A549 (cell line): ENCODE results near the gene SLC5A3. TPM values are rescaled to one million over a fixed set of nuclear protein-coding genes. Genes with fewer than 3 reads are reported as not detected.

ENCODE experiments used
- ATAC-seq, 2 experiments: fragments of 200-7000 bp in 1 of 2; fragments of >200 bp in 1 of 2; cut with Nextera tagmentation in 1 of 2; cut with Tn5 transposase in 1 of 2; 3 replicates each; pipeline versions ENCODE4 v1.8.0 to v1.9.1; 2018 to 2020; ENCODE audit warnings: mild to moderate bottlenecking in 1 of 2, moderate library complexity in 1 of 2
- CTCF ChIA-PET: fragments of 300-600 bp; sonication (Branson Sonifier 250); formaldehyde crosslinking; extraction: SDS; loops from one replicate; lab custom pipeline; 2021; ENCODE audit warnings: antibody characterized with exemption, inconsistent platforms; lab: Yijun Ruan, JAX
- POLR2A ChIA-PET: fragments of 350-600 bp; formaldehyde crosslinking; extraction: SDS; loops from one replicate; lab custom pipeline; 2021; ENCODE audit warnings: antibody characterized with exemption, inconsistent platforms; lab: Yijun Ruan, JAX
- DNase-seq, 2 experiments: peaks; one replicate each; pipeline versions ENCODE4 v3.0.0 to v3.0.0-alpha.2; 2011 to 2016; ENCODE audit warnings: low read depth in 1 of 2, low spot score in 1 of 2
- FAIRE-seq: peaks from 2 replicates; lab custom pipeline; 2011; peaks lifted over from hg19 to GRCh38; lab: Jason Lieb, UNC
- H3K27ac ChIP-seq, 2 experiments: fragments of >200 bp; sonication (Bioruptor Twin); formaldehyde crosslinking; 3 replicates each; pipeline ENCODE4 v1.5.1; 2016 to 2017
- H3K4me1 ChIP-seq: fragments of >200 bp; sonication (Bioruptor Twin); formaldehyde crosslinking; 3 replicates; pipeline ENCODE4 v1.6.1; 2016
- H3K4me2 ChIP-seq: fragments of >200 bp; sonication (Bioruptor Twin); formaldehyde crosslinking; 3 replicates; pipeline ENCODE4 v1.6.1; 2016
- H3K4me3 ChIP-seq: fragments of >200 bp; sonication (Bioruptor Twin); formaldehyde crosslinking; 3 replicates; pipeline ENCODE4 v1.5.1; 2016
- H3K9me3 ChIP-seq: fragments of >200 bp; sonication (Bioruptor Twin); formaldehyde crosslinking; 3 replicates; pipeline ENCODE4 v1.6.1; 2016
- BCL3 ChIP-seq: fragments of >200 bp; sonication (Bioruptor Twin); formaldehyde crosslinking; IDR thresholded peaks from 3 replicates; pipeline ENCODE4 v1.6.1; 2016
- BHLHE40 ChIP-seq: IDR thresholded peaks from 2 replicates; pipeline ENCODE4 v1.6.1; 2012; ENCODE audit warnings: low read depth, low read length, inconsistent platforms
- CHD4 ChIP-seq: fragments of 200-600 bp; sonication (generic); IDR thresholded peaks from 2 replicates; pipeline ENCODE4 v1.6.1; 2016; ENCODE audit warnings: antibody characterized with exemption, mild to moderate bottlenecking, borderline replicate concordance
- CTCF ChIP-seq: fragments of >200 bp; sonication (Bioruptor Twin); formaldehyde crosslinking; IDR thresholded peaks from 3 replicates; pipeline ENCODE4 v1.5.1; 2016
- E2F6 ChIP-seq: IDR thresholded peaks from 2 replicates; pipeline ENCODE4 v1.6.1; 2012; ENCODE audit warnings: low read depth, borderline replicate concordance
- EHF ChIP-seq: fragments of 250-450 bp; sonication (Bioruptor Pico); IDR thresholded peaks from 2 replicates; pipeline ENCODE4 v1.5.0; 2020; ENCODE audit warnings: mild to moderate bottlenecking
- EHMT2 ChIP-seq: fragments of 200-600 bp; sonication (generic); IDR thresholded peaks from 2 replicates; pipeline ENCODE4 v1.6.1; 2016; ENCODE audit warnings: antibody characterized with exemption, low read depth, mild to moderate bottlenecking, moderate library complexity
- ELK1 ChIP-seq: fragments of 150-350 bp; IDR thresholded peaks from 2 replicates; pipeline ENCODE4 v1.6.1; 2014; ENCODE audit warnings: low read depth, mild to moderate bottlenecking, low read length
- ESRRA ChIP-seq: fragments of 150-350 bp; IDR thresholded peaks from 2 replicates; pipeline ENCODE4 v1.6.1; 2014; ENCODE audit warnings: mild to moderate bottlenecking, low read length, borderline replicate concordance
- FOSB ChIP-seq: fragments of 250-450 bp; sonication (Bioruptor Pico); IDR thresholded peaks from 2 replicates; pipeline ENCODE4 v1.5.0; 2020; ENCODE audit warnings: mild to moderate bottlenecking, moderate library complexity
- FOSL2 ChIP-seq, 2 experiments: fragments of 450-650 bp in 1 of 2; fragments of >200 bp in 1 of 2; sonication (Bioruptor Twin) in 1 of 2; formaldehyde crosslinking; IDR thresholded peaks; 2 replicates each; pipeline versions ENCODE4 v1.5.0 to v1.6.1; 2016 to 2020; ENCODE audit warnings: mild to moderate bottlenecking in 1 of 2, moderate library complexity in 1 of 2
- GATA3 ChIP-seq: IDR thresholded peaks from 2 replicates; pipeline ENCODE4 v1.6.1; 2012; ENCODE audit warnings: borderline replicate concordance
- HDAC2 ChIP-seq: fragments of 200-600 bp; sonication (generic); IDR thresholded peaks from 2 replicates; pipeline ENCODE4 v1.6.1; 2016
- HEYL ChIP-seq: fragments of 250-450 bp; sonication (Bioruptor Pico); IDR thresholded peaks from 2 replicates; pipeline ENCODE4 v1.8.0; 2021; ENCODE audit warnings: mild to moderate bottlenecking, moderate library complexity
- HMGXB4 ChIP-seq: fragments of 250-450 bp; sonication (Bioruptor Pico); IDR thresholded peaks from 2 replicates; pipeline ENCODE4 v1.5.0; 2021; ENCODE audit warnings: mild to moderate bottlenecking, moderate library complexity, borderline replicate concordance
- HOXB13 ChIP-seq: fragments of 250-450 bp; sonication (Bioruptor Pico); IDR thresholded peaks from 2 replicates; pipeline ENCODE4 v1.5.0; 2020; ENCODE audit warnings: low read depth, mild to moderate bottlenecking, moderate library complexity
- KDM5A ChIP-seq: fragments of 200-600 bp; sonication (generic); IDR thresholded peaks from 2 replicates; pipeline ENCODE4 v1.6.1; 2016; ENCODE audit warnings: antibody characterized with exemption, mild to moderate bottlenecking
- MAFK ChIP-seq: fragments of 450-650 bp; IDR thresholded peaks from 2 replicates; pipeline ENCODE4 v1.6.1; 2014; ENCODE audit not compliant: partially characterized antibody
- NFE2L2 ChIP-seq: fragments of 150-350 bp; conservative IDR thresholded peaks from 2 replicates; pipeline ENCODE4 v1.6.1; 2014; ENCODE audit warnings: low read length
- NR3C1 ChIP-seq: fragments of >200 bp; sonication (Bioruptor Twin); formaldehyde crosslinking; IDR thresholded peaks from 3 replicates; pipeline ENCODE4 v1.6.1; 2017
- PHF8 ChIP-seq: fragments of 200-600 bp; sonication (generic); IDR thresholded peaks from 2 replicates; pipeline ENCODE4 v1.6.1; 2016; ENCODE audit warnings: low read depth, mild to moderate bottlenecking, antibody characterized with exemption, moderate library complexity, borderline replicate concordance
- POLR2AphosphoS2 ChIP-seq: conservative IDR thresholded peaks from 2 replicates; pipeline ENCODE4 v1.6.1; 2012; ENCODE audit warnings: low read length, improper control_type of control experiment, inconsistent platforms
- RCOR1 ChIP-seq: fragments of 150-350 bp; IDR thresholded peaks from 2 replicates; pipeline ENCODE4 v1.6.1; 2014; ENCODE audit warnings: antibody characterized with exemption, low read length, low read depth
- SMC3 ChIP-seq: fragments of >200 bp; sonication (Bioruptor Twin); formaldehyde crosslinking; IDR thresholded peaks from 3 replicates; pipeline ENCODE4 v1.6.1; 2018; ENCODE audit warnings: inconsistent platforms
- TFCP2L1 ChIP-seq: fragments of 250-450 bp; sonication (Bioruptor Pico); IDR thresholded peaks from 2 replicates; pipeline ENCODE4 v1.5.0; 2021; ENCODE audit warnings: mild to moderate bottlenecking
- TP53 ChIP-seq: fragments of 250-450 bp; sonication (Bioruptor Pico); IDR thresholded peaks from 2 replicates; pipeline ENCODE4 v1.5.0; 2021; ENCODE audit warnings: mild to moderate bottlenecking, moderate library complexity
- USF2 ChIP-seq: fragments of 450-650 bp; IDR thresholded peaks from 2 replicates; pipeline ENCODE4 v1.6.1; 2014; ENCODE audit warnings: antibody characterized with exemption
- WGBS: methylation state at CpG from one replicate; pipeline ENCODE4 v1.1.6; 2017; ENCODE audit errors: missing lambda C conversion rate; 5-methylcytosine and 5-hydroxymethylcytosine counted together
- polyA plus RNA-seq, 4 experiments: library from polyadenylated mRNA; depleted of rRNA in 3 of 4; stranded (reverse); fragments of >200 nt; fragmentation: RNase III in 1 of 4; extraction: RNeasy Plus Mini Kit Qiagen cat#74134 plus additional on column Dnase treatment in 1 of 4; gene quantifications; 2 replicates in 3 of 4; 3 replicates in 1 of 4; pipeline ENCODE4 v1.2.3, GENCODE V29; 2011 to 2017

SLC5A3 gene
- polyA plus RNA-seq, 2 of the 4 experiments (the other 2 are of a cell fraction) = 7.2 to 7.7 TPM

GRCh38 chr21:34047835-34048234 lies 25.5 kb upstream of the SLC5A3 start:
- Histone ChIP-seq H3K27ac (no peak overlapping the region), H3K4me2 (no peak overlapping the region), H3K9me3 (no peaks in the 10 kb centered on the region), H3K4me1 (no peaks in the 10 kb centered on the region), H3K4me3 (no peak overlapping the region)
- no peak for ATAC-seq
- ChIA-PET CTCF (no interaction called here), POLR2A (no interaction called here)
- TF ChIP-seq MAFK (peak; percentile 32), CHD4 (no peak)
- DNase-seq = no peak
- no peak for FAIRE-seq

- POLR2A ChIA-PET = no interaction called here
- FAIRE-seq (no peak), ATAC-seq (no peak)
These were observed 21.2 kb upstream of the SLC5A3 start for GRCh38 chr21:34052171-34052570.

GRCh38 chr21:34054259-34054658 lies 19.1 kb upstream of the SLC5A3 start:
- ATAC-seq (no peak), DNase-seq (no peak), FAIRE-seq (no peak)
- 69% methylated on average over 4 of the region's 4 CpGs for WGBS
- Histone ChIP-seq H3K4me2 (no peak overlapping the region), H3K4me1 (no peaks in the 10 kb centered on the region), H3K4me3 (no peak overlapping the region), H3K9me3 (no peaks in the 10 kb centered on the region), H3K27ac (no peak overlapping the region)
- POLR2A ChIA-PET = no interaction called here
- CTCF ChIA-PET = interaction anchor here (1.1 kb wide), 1 partner anchor 10 kb away, joined by 3 read pairs; no protein-coding TSS in a partner anchor
- TF ChIP-seq TP53 = no peak
- no peak for TF ChIP-seq E2F6
- TF ChIP-seq USF2 = no peak
- no peak for TF ChIP-seq ESRRA
- no peak for TF ChIP-seq HMGXB4 (CRISPR knock-in tag)
- no peak for TF ChIP-seq FOSB
- TF ChIP-seq HDAC2 = no peak
- no peak for TF ChIP-seq SMC3
- no peak for TF ChIP-seq HEYL (CRISPR knock-in tag)
- no peak for TF ChIP-seq GATA3
- TF ChIP-seq PHF8 = no peak

More at GRCh38 chr21:34052171-34052570, 21.2 kb upstream of the SLC5A3 start:
- 70% methylated on average over 5 of the region's 5 CpGs for WGBS
- H3K27ac ChIP-seq = no peak overlapping the region
- no peak for TF ChIP-seq POLR2AphosphoS2
- no peak for TF ChIP-seq BCL3
- TF ChIP-seq RCOR1 = no peak
- TF ChIP-seq CTCF = no peak
- TF ChIP-seq NR3C1 = no peak
- TF ChIP-seq GATA3 = no peak
- no peak for TF ChIP-seq EHMT2
- no peak for TF ChIP-seq FOSL2 (IDR thresholded peaks at IDR 0.05)
- no peak for TF ChIP-seq FOSL2 (CRISPR knock-in tag; IDR thresholded peaks at IDR 0.05)
- no peak for TF ChIP-seq KDM5A
- TF ChIP-seq FOSB = no peak
- TF ChIP-seq BHLHE40 = no peak
- TF ChIP-seq TFCP2L1 (CRISPR knock-in tag) = no peak
- no peak for TF ChIP-seq HOXB13 (CRISPR knock-in tag)
- no peak for TF ChIP-seq NFE2L2
- no peak for TF ChIP-seq ELK1
- TF ChIP-seq EHF = no peak
- TF ChIP-seq SMC3 = no peak
- no peaks in the 10 kb centered on the region for H3K9me3 ChIP-seq
- H3K4me2 ChIP-seq = no peak overlapping the region
- no peaks in the 10 kb centered on the region for H3K4me1 ChIP-seq
- no peak for DNase-seq
- H3K4me3 ChIP-seq = no peak overlapping the region
- CTCF ChIA-PET = no interaction called here
